PFSK-1 (cell line): Measurements from ENCODE around the gene TCF7L1.

Source experiments
- FOXP2 ChIP-seq: optimal IDR thresholded peaks from 2 replicates; pipeline ENCODE3; 2011; ENCODE audit warnings: borderline replicate concordance, control low read depth, inconsistent platforms; ENCODE audit not compliant: insufficient read depth; ENCODE audit errors: extremely low read length, extremely low read depth
- POLR2AphosphoS5 ChIP-seq: IDR thresholded peaks from 2 replicates; pipeline ENCODE4 v1.6.1; 2012; ENCODE audit warnings: low read depth, mild to moderate bottlenecking, control low read depth, low read length, moderate library complexity
- REST ChIP-seq, 2 experiments: IDR thresholded peaks; 2 replicates each; pipeline versions ENCODE4 v1.6.1 to v1.8.0; 2011 to 2012; ENCODE audit warnings: low read depth in 2 of 2, low read length in 2 of 2, control low read depth in 1 of 2, inconsistent platforms in 1 of 2, mild to moderate bottlenecking in 1 of 2, moderate library complexity in 1 of 2; ENCODE audit not compliant: insufficient read depth in 1 of 2
- SIN3A ChIP-seq: IDR thresholded peaks from 2 replicates; pipeline ENCODE4 v1.6.1; 2012; ENCODE audit warnings: mild to moderate bottlenecking, low read length, moderate library complexity, borderline replicate concordance; ENCODE audit not compliant: insufficient read depth
- TAF1 ChIP-seq: IDR thresholded peaks from 2 replicates; pipeline ENCODE4 v1.6.1; 2012; ENCODE audit warnings: low read length, control low read depth, borderline replicate concordance; ENCODE audit not compliant: insufficient read depth

The TCF7L1 gene

DNA sequence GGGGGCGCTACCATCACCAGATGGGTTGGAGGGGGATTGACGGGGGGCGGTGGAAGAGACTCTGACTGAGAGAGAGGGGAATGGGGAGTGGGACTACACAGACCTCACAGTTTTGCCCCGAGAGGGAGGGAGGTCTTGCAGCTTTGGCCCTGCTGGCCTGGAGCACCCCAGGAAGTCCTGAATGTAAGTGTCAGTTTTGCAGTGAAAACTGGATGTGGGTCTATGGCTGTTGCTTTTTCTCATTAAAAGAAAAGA is 2.4 kb downstream of the TCF7L1 start:
- TF ChIP-seq FOXP2: no peak
- TF ChIP-seq REST (IDR thresholded peaks at IDR 0.05; ENCODE audit: insufficient read depth in 1 of 2, low read depth in 2 of 2, low read length in 2 of 2): no peak
- TF ChIP-seq POLR2AphosphoS5: no peak
- TF ChIP-seq SIN3A: no peak
- no peak for TF ChIP-seq TAF1

- TF ChIP-seq SIN3A (no peak), FOXP2 (no peak), POLR2AphosphoS5 (no peak), TAF1 (no peak), REST (IDR thresholded peaks at IDR 0.05; ENCODE audit: insufficient read depth in 1 of 2, low read depth in 2 of 2, low read length in 2 of 2) (no peak)
Measured at GRCh38 chr2:85137156-85137555, 4.0 kb downstream of the TCF7L1 start.

- TF ChIP-seq SIN3A (no peak), TAF1 (no peak), FOXP2 (no peak), REST (IDR thresholded peaks at IDR 0.05; ENCODE audit: insufficient read depth in 1 of 2, low read depth in 2 of 2, low read length in 2 of 2) (no peak), POLR2AphosphoS5 (no peak)
Measured at GRCh38 chr2:85143463-85144082, 10.4 kb downstream of the TCF7L1 start.

DNA sequence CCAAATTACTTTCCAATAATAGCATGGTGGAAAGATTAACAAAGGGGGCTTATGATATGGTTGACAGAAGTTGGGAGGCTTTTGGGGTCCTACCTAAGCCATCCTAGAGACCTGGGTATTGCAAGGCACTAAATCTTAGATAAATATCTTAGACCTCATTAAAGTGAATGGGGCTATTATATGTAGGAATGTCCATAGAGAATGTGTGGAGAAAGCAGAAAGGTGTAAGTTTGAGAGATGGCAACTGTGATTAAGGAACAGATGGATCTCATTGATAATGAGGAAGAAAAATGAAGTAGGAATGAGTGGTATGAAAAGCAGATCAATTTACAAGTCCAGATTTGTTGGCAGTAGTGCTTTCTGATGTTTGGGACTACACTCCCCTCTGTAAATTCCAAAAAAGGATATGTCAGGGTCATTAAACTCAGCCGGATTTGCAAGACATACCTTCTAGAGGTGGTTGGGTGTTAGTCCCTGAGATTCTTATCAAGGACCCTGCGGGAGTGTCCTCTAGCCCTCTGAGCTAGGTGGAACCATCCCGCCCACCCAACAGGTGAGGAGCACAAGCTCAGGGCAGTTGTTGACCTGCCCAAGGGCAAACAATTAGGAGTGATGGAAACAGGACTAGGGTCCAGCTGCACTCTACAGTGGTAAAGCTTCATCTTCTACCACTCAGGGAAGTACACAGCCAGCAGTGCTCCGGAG is 12.1 kb downstream of the TCF7L1 start:
- TF ChIP-seq TAF1 (no peak), FOXP2 (no peak), REST (IDR thresholded peaks at IDR 0.05; ENCODE audit: insufficient read depth in 1 of 2, low read depth in 2 of 2, low read length in 2 of 2) (no peak), SIN3A (no peak), POLR2AphosphoS5 (no peak)
